Measurements from ENCODE around the gene DNAJC15. TPM values are rescaled to one million over a fixed set of nuclear protein-coding genes. Genes with fewer than 3 reads are reported as not detected.

The DNAJC15 gene
- 9.6 and 29.4 TPM in 2 replicates for total RNA-seq

DNA sequence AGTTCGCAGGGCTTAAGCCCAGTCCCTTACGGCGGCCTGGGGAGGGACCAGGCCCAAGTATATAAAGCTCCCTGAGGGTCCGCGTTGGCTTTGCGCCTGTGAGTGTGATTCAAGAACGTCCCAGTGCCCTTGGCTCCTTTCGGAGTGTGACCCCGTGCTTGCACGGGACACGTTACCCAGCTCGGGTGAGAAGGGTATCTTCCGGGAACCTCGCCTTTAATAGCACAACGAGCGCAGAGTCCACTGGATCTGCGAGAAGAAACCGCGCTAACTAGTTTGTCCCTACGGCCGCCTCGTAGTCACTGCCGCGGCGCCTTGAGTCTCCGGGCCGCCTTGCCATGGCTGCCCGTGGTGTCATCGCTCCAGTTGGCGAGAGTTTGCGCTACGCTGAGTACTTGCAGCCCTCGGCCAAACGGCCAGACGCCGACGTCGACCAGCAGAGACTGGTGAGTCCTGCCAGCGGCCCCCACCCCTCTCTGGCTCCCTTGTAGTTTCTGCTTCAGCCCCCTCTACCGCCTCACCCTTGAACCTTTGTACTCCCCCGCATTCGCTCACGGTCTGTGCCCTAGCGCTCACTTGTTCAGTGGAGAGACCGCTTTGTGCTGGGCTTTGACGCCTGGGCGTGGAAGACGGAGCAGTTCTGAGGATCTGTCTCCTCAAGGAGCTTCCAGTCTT, at the start of gene DNAJC15:
Gene DNAJC15, plus strand, starts transcription at position 298 of the 675 bp plus-strand sequence. Its CDS starts 41 bp downstream, at position 339.

DNA sequence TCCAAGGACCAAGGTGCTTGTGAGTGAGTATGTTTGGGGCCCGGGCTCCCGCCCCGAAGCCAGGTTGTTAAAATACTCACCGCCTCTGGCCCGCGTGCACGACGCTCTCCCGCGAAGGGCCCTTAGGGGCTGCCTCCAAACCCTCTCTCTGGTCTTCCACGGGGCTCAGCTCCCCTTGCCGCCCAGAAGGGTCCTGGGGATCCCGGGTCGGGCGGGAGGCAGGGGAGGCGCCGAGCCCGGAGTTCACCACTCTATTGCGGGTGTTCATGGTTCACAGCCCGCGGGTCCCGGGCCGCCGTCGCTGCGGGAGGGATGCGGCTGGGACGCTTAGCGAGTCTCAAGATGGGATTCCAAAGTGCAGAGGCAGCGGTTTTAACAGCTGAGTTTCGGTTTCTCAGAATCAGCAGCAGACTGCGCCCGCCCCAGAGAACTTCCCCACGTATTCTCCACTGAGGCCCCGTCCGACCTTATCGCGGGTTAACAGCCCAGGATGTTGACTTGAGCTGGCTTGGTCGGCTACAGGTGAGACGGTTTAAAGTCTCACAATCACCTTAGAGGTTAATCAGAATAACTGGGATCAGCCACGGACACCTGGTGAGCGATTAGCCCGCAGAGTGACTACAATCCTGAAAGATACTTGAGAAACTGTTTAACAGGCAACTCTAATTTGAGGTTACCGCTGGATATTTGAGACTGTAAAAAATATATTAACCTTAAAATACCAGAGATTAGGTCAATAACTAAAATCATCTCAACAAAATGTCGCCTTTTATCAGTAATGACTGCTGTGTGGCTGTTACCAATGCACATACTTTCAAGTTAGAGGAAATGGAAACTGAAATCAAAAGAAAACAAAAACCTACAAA, 31.3 kb upstream of the DNAJC15 start, which contains the start of gene EPSTI1:
Gene EPSTI1, minus strand, starts transcription at position 344 of the 866 bp plus-strand sequence. Its CDS starts 76 bp downstream, at position 268.

Other genes starting within 250 kb of the DNAJC15 start
- not detected in 2 replicates for gene FAM216B, start 242.0 kb upstream of the DNAJC15 start, total RNA-seq
- gene EPSTI1, start 31.3 kb upstream of the DNAJC15 start, total RNA-seq = 2.0 and 2.4 TPM in 2 replicates